Adipocyte (in vitro differentiated cells): ENCODE results near the gene DCTPP1.
"Not testable (repeated sequence)": the region's sequence is repeated elsewhere in the genome, so short reads cannot be mapped to it uniquely, and the experiment has no call there.

Source experiments
- DNase-seq: peaks from one replicate; pipeline ENCODE4 v3.0.0-alpha.2; 2015; ENCODE audit warnings: low read depth
- H3K27me3 ChIP-seq: replicated peaks from 2 replicates; pipeline ENCODE4 v1.7.0; 2013; ENCODE audit warnings: mild to moderate bottlenecking, low read length, moderate library complexity; ENCODE audit not compliant: control insufficient read depth, insufficient read depth
- H3K36me3 ChIP-seq: 2 replicates; pipeline ENCODE4 v1.7.0; 2013; ENCODE audit warnings: low read length, mild to moderate bottlenecking, moderate library complexity; ENCODE audit not compliant: control insufficient read depth, insufficient read depth, severe bottlenecking
- H3K4me1 ChIP-seq: 2 replicates; pipeline ENCODE4 v1.7.0; 2013; ENCODE audit warnings: mild to moderate bottlenecking, low read length, moderate library complexity; ENCODE audit not compliant: control insufficient read depth, insufficient read depth
- H3K4me3 ChIP-seq: 2 replicates; pipeline ENCODE4 v1.7.0; 2013; ENCODE audit warnings: mild to moderate bottlenecking, low read length, moderate library complexity
- H3K9ac ChIP-seq: 2 replicates; pipeline ENCODE4 v1.7.0; 2013; ENCODE audit warnings: mild to moderate bottlenecking, low read length, moderate library complexity
- H3K9me3 ChIP-seq: 2 replicates; pipeline ENCODE4 v1.7.0; 2013; ENCODE audit warnings: mild to moderate bottlenecking, low read length, moderate library complexity; ENCODE audit not compliant: control insufficient read depth

Gene DCTPP1

GRCh38 chr16:30407102-30407803, 22.6 kb downstream of the DCTPP1 start, which contains the start of gene ZNF771:
Gene ZNF771 (plus strand): TSS chr16:30407606. CDS start chr16:30408054, 448 bp downstream.
- Histone ChIP-seq H3K36me3 (peaks cover 10% of the 10 kb centered on the region), H3K27me3 (no peaks in the 10 kb centered on the region), H3K4me3 (peak within 1 kb of the TSS; percentile 88), H3K9ac (peak within 1 kb of the TSS; percentile 95), H3K9me3 (no peaks in the 10 kb centered on the region), H3K4me1 (peaks cover 23% of the 10 kb centered on the region)
- DNase-seq: peak; percentile 97

GRCh38 chr16:30406795-30407101, 23.1 kb downstream of the DCTPP1 start:
- Histone ChIP-seq H3K36me3 (peaks cover 6% of the 10 kb centered on the region), H3K27me3 (no peaks in the 10 kb centered on the region), H3K9me3 (no peaks in the 10 kb centered on the region), H3K9ac (peak overlapping the region; percentile 95), H3K4me3 (peak overlapping the region; percentile 88), H3K4me1 (peaks cover 23% of the 10 kb centered on the region)
- DNase-seq: no peak

DNA sequence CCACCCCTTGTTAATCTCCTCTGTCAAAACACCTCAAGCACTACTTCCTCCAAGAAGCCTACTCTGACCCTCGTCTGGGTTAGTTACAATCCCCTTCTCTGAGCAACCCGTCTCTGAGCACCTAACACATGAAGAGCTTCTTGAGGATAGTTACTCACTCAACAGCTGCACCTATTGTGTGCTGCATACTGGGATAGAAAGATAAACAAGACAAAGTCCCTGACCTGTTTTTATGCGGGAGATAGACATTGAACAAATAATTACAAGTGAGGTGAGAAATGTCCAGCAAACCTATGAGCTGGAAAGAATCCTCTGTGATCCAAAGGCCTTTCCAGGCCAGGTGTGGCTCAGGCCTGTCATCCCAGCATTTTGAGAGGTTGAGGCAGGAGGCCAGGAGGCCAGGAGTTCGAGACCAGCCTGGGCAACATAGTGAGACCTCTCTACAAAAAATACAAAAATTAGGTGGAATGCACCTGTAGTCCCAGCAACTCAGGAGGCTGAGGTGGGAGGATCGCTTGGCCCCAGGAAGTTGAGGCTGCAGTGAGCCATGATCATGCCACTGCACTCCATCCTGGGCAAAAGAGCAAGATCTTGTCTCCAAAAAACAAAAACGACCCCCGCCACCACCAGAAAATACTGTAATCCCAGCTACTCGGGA, 27.9 kb downstream of the DCTPP1 start:
- Histone ChIP-seq H3K27me3 (no peaks in the 10 kb centered on the region), H3K9me3 (no peaks in the 10 kb centered on the region), H3K9ac (no peak overlapping the region), H3K4me3 (no peak overlapping the region), H3K36me3 (peaks cover 8% of the 10 kb centered on the region), H3K4me1 (peaks cover 3% of the 10 kb centered on the region)
- DNase-seq: no peak

- Histone ChIP-seq H3K36me3 (peaks cover 8% of the 10 kb centered on the region), H3K4me1 (peaks cover 6% of the 10 kb centered on the region), H3K9ac (peak overlapping the region; percentile 94), H3K4me3 (peak overlapping the region; percentile 90), H3K9me3 (no peaks in the 10 kb centered on the region), H3K27me3 (no peaks in the 10 kb centered on the region)
- DNase-seq: no peak
These were observed 30.2 kb downstream of the DCTPP1 start for GRCh38 chr16:30399435-30400186.

DNA sequence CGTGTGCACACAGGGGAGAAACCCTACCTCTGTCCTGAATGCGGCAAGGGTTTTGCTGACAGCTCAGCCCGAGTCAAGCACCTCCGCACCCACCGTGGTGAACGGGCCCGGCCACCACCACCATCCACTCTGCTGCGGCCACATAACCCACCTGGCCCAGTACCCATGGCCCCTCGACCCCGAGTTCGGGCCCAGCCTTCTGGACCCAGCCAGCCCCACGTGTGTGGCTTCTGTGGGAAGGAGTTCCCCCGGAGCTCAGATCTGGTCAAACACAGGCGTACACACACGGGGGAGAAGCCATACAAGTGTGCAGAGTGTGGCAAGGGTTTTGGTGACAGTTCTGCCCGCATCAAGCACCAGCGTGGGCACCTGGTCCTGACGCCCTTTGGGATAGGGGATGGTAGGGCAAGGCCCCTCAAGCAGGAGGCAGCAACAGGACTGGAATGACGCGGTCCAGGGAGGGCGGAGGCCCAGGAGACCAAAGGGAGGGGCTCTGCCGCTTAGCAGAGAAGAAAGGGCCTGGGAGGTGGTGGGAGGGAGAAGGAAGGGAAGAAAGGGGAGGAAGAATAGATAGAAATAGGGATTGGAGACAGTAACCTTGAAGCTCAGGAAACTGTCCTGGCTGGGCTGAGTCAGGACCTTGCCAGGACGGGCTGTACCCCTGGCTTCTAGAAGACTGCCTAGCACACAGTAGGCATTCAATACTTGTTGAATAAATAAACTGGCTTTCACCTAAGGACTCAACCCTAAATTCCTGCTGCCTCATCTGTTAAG, 31.0 kb downstream of the DCTPP1 start:
- Histone ChIP-seq H3K4me1 (peaks cover 14% of the 10 kb centered on the region), H3K9ac (no peak overlapping the region), H3K4me3 (no peak overlapping the region), H3K36me3 (peaks cover 8% of the 10 kb centered on the region), H3K27me3 (no peaks in the 10 kb centered on the region), H3K9me3 (no peaks in the 10 kb centered on the region)
- no peak for DNase-seq

DNA sequence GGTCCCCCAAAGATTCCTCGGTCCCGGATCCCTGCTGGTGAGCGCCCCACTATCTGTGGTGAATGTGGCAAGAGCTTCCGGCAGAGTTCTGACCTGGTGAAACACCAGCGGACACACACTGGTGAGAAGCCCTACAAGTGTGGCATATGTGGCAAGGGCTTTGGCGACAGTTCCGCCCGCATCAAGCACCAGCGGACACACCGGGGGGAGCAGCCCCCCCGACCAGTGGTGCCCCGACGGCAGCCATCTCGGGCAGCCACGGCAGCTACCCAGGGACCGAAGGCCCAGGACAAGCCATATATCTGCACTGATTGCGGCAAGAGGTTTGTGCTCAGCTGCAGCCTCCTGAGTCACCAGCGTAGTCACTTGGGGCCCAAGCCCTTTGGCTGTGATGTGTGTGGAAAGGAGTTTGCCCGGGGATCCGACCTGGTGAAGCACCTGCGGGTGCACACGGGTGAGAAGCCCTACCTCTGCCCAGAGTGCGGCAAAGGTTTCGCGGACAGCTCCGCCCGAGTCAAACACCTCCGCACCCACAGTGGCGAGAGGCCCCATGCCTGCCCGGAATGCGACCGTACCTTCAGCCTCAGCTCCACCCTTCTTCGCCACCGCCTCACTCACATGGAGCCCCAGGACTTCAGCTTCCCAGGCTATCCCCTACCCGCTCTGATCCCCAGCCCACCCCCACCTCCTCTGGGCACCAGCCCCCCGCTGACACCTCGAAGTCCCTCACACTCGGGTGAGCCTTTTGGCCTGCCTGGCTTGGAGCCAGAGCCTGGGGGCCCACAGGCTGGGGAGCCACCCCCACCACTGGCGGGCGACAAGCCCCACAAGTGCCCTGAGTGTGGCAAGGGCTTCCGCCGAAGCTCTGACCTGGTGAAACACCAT, 31.8 kb downstream of the DCTPP1 start:
- no peak for DNase-seq
- no peaks in the 10 kb centered on the region for H3K9me3 ChIP-seq
- peaks cover 8% of the 10 kb centered on the region for H3K36me3 ChIP-seq
- peaks cover 14% of the 10 kb centered on the region for H3K4me1 ChIP-seq
- no peaks in the 10 kb centered on the region for H3K27me3 ChIP-seq
- H3K9ac ChIP-seq: no peak overlapping the region
- H3K4me3 ChIP-seq: no peak overlapping the region

DNA sequence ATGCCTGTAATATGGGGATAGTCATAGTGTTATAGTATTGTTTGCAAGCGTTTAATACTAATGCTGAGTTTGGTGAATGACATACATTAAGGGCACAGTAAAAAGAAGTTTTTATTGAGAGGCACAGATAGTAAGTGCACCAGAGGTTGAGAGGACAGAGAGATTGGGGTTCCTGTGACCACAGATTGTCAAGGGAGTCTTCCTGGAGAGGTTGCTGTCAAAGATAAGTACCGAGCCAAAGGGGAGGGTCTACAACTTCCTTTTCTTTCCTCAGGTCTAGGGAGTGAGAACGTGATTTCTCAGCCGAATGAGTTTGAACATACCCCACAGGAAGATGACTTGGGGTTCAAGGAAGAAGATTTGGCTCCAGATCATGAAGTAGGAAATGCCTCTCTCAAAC, 32.8 kb downstream of the DCTPP1 start:
- H3K9me3 ChIP-seq: no peaks in the 10 kb centered on the region
- no peak for DNase-seq
- peaks cover 8% of the 10 kb centered on the region for H3K36me3 ChIP-seq
- peaks cover 14% of the 10 kb centered on the region for H3K4me1 ChIP-seq
- no peak overlapping the region for H3K4me3 ChIP-seq
- no peaks in the 10 kb centered on the region for H3K27me3 ChIP-seq
- no peak overlapping the region for H3K9ac ChIP-seq

DNA sequence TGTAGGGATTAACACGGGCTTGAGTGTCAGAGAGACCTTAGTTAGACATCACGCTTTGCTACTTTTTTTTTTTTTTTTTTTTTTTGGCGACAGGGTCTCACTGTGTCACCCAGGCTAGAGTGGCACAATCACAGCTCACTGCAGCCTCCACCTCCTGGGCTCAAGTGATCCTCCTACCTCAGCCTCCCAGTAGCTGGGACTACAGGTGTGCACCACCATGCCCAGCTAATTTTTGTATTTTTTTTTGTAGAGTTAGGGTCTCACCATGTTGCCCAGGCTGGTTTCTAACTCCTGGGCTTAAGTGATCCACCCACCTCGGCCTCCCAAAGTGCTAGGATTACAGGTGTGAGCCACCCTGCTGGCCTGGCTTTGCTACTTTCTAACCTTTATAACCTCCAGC, 33.2 kb downstream of the DCTPP1 start:
- peaks cover 14% of the 10 kb centered on the region for H3K4me1 ChIP-seq
- not testable (repeated sequence) for H3K27me3 ChIP-seq, H3K4me3 ChIP-seq, H3K9me3 ChIP-seq, H3K36me3 ChIP-seq, DNase-seq
- peak overlapping the region; percentile 84 for H3K9ac ChIP-seq

DNA sequence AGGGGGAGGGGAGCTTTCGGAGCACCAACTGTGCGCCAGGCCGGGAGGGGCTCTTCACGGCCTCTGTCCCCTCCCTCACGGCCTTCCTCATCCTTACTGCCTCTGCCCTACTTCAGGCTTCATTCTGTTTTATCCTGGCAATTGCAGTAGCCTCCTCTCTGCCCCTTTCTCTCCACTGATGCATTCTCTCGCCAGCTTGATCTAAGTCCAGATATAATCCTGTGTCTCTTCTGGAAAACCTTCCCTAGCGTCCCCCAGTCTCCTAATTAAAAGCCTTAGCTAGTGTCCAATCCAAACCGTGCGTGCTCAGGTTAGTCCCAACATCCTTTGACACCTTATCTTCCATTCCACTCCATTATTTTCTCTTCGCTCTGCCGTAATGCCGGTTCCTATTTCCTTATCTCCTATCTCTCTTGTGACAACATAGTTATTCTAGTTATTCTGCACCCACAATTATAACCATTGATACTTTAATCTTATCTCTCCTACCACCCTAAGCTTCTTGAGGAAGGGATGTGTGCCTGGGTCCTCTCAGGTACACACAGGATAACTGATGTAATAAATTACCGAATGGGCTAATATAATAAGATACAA, 33.7 kb downstream of the DCTPP1 start:
- H3K27me3 ChIP-seq: no peaks in the 10 kb centered on the region
- H3K9me3 ChIP-seq: no peaks in the 10 kb centered on the region
- H3K4me1 ChIP-seq: peaks cover 14% of the 10 kb centered on the region
- peak overlapping the region; percentile 84 for H3K9ac ChIP-seq
- H3K36me3 ChIP-seq: peaks cover 8% of the 10 kb centered on the region
- no peak for DNase-seq
- H3K4me3 ChIP-seq: peak overlapping the region; percentile 93
